Fibroblast of lung (primary cell): ENCODE measurements around the gene HAUS3. TPM values are rescaled to one million over a fixed set of nuclear protein-coding genes. Genes with fewer than 3 reads are reported as not detected.
A peak's percentile ranks its signal among the peaks of the same experiment; 100 is the strongest.

Experiments
- DNase-seq, 2 donors: peaks; one replicate each; pipeline versions ENCODE4 v3.0.0 to v3.0.0-alpha.2; 2010; ENCODE audit warnings: low read depth in 2 of 2
- H2AFZ ChIP-seq: 2 replicates; pipeline ENCODE4 v1.5.1; 2012; ENCODE audit warnings: low read length, control low read depth, inconsistent platforms
- H3K27ac ChIP-seq: 2 replicates; pipeline ENCODE4 v1.5.1; 2011; ENCODE audit warnings: low read length, control low read depth; ENCODE audit not compliant: insufficient read depth
- H3K27me3 ChIP-seq: 2 replicates; pipeline ENCODE4 v1.5.1; 2011; ENCODE audit warnings: mild to moderate bottlenecking, low read length; ENCODE audit not compliant: control insufficient read depth, insufficient read depth
- H3K36me3 ChIP-seq: 2 replicates; pipeline ENCODE4 v1.5.1; 2011; ENCODE audit warnings: low read length; ENCODE audit not compliant: control insufficient read depth, insufficient read depth
- H3K4me1 ChIP-seq: 2 replicates; pipeline ENCODE4 v1.5.1; 2011; ENCODE audit warnings: low read length; ENCODE audit not compliant: control insufficient read depth, insufficient read depth; ENCODE audit errors: extremely low read depth
- H3K4me2 ChIP-seq: 2 replicates; pipeline ENCODE4 v1.5.1; 2011; ENCODE audit warnings: low read length, control low read depth; ENCODE audit not compliant: insufficient read depth; ENCODE audit errors: extremely low read depth
- H3K4me3 ChIP-seq, 4 experiments: fragments of 200-600 bp in 1 of 4; sonication (generic) in 1 of 4; replicated peaks in 1 of 4; 2 replicates each; pipeline ENCODE4 v1.5.1; 2011 to 2016; ENCODE audit warnings: low read length in 4 of 4, low read depth in 3 of 4, mild to moderate bottlenecking in 3 of 4, control low read depth in 2 of 4, inconsistent platforms in 1 of 4, mixed read lengths in 1 of 4; ENCODE audit not compliant: insufficient read depth in 1 of 4; ENCODE audit errors: control extremely low read depth in 1 of 4
- H3K79me2 ChIP-seq: 2 replicates; pipeline ENCODE4 v1.5.1; 2012; ENCODE audit warnings: mild to moderate bottlenecking, low read length, inconsistent platforms; ENCODE audit not compliant: control insufficient read depth, insufficient read depth
- H3K9ac ChIP-seq: 2 replicates; pipeline ENCODE4 v1.5.1; 2011; ENCODE audit warnings: mild to moderate bottlenecking, low read length, control low read depth; ENCODE audit not compliant: insufficient read depth
- H3K9me3 ChIP-seq: 2 replicates; pipeline ENCODE4 v1.5.1; 2012; ENCODE audit warnings: low read depth, low read length; ENCODE audit not compliant: control insufficient read depth, insufficient read depth
- H4K20me1 ChIP-seq: 2 replicates; pipeline ENCODE4 v1.5.1; 2011; ENCODE audit warnings: low read length; ENCODE audit not compliant: control insufficient read depth, insufficient read depth; ENCODE audit errors: extremely low read depth
- CTCF ChIP-seq, 2 donors: IDR thresholded peaks in 1 of 2; conservative IDR thresholded peaks in 1 of 2; 1 replicate in 1 of 2; 2 replicates in 1 of 2; pipeline ENCODE4 v1.5.1; 2011 to 2012; ENCODE audit warnings: low read length in 2 of 2, control low read depth in 1 of 2, inconsistent platforms in 1 of 2, low read depth in 1 of 2, mild to moderate bottlenecking in 1 of 2
- EZH2 ChIP-seq: IDR thresholded peaks from 2 replicates; pipeline ENCODE4 v1.5.1; 2012; ENCODE audit warnings: low read length, control low read depth, mild to moderate bottlenecking; ENCODE audit errors: missing control alignments
- polyA plus RNA-seq, 2 donors: library from polyadenylated mRNA; depleted of rRNA in 1 of 2; stranded (reverse) in 1 of 2; unstranded in 1 of 2; fragments of >200 nt; gene quantifications; 2 replicates each; pipeline ENCODE4 v1.2.1, GENCODE V29; 2011 to 2012; ENCODE audit warnings: missing spikeins in 1 of 2
- total RNA-seq: library from RNA; depleted of rRNA; stranded (reverse); fragments of >200 nt; gene quantifications from 2 replicates; pipeline ENCODE4 v1.2.1, GENCODE V29; 2014

HAUS3 gene
- total and polyA plus RNA-seq, 2 donors (not counting 1 experiment from before 2014, with no cell fraction given): 5.3 TPM

GRCh38 chr4:2220016-2220630 is 21.8 kb downstream of the HAUS3 start:
- Histone ChIP-seq H3K4me1 (no peaks in the 10 kb centered on the region), H3K9me3 (no peaks in the 10 kb centered on the region), H3K4me2 (no peak overlapping the region), H2AFZ (no peak overlapping the region), H4K20me1 (no peaks in the 10 kb centered on the region), H3K27me3 (no peaks in the 10 kb centered on the region), H3K79me2 (no peaks in the 10 kb centered on the region), H3K9ac (no peak overlapping the region), H3K36me3 (no peaks in the 10 kb centered on the region), H3K4me3 (no peak overlapping the region), H3K27ac (no peak overlapping the region)
- peak; percentile 54 to 75 for DNase-seq
- TF ChIP-seq CTCF (conservative IDR thresholded peaks at IDR 0.05 in 1 of 2, IDR thresholded peaks at IDR 0.05 in 1 of 2; ENCODE audit: low read depth in 1 of 2, low read length in 2 of 2): peak; percentile 94
- no peak for TF ChIP-seq EZH2

- DNase-seq: no peak
- no peak overlapping the region for H3K27ac ChIP-seq
- no peaks in the 10 kb centered on the region for H3K9me3 ChIP-seq
- H2AFZ ChIP-seq: no peak overlapping the region
- no peak overlapping the region for H3K4me2 ChIP-seq
- H4K20me1 ChIP-seq: no peaks in the 10 kb centered on the region
- H3K4me1 ChIP-seq: no peaks in the 10 kb centered on the region
- H3K4me3 ChIP-seq: no peak overlapping the region
- no peaks in the 10 kb centered on the region for H3K27me3 ChIP-seq
- H3K36me3 ChIP-seq: no peaks in the 10 kb centered on the region
- H3K79me2 ChIP-seq: no peaks in the 10 kb centered on the region
- TF ChIP-seq EZH2: no peak
- TF ChIP-seq CTCF (conservative IDR thresholded peaks at IDR 0.05 in 1 of 2, IDR thresholded peaks at IDR 0.05 in 1 of 2; ENCODE audit: low read depth in 1 of 2, low read length in 2 of 2): no peak
- H3K9ac ChIP-seq: no peak overlapping the region
These were observed 22.6 kb downstream of the HAUS3 start for GRCh38 chr4:2219233-2219760.

GRCh38 chr4:2218436-2218835 is 23.5 kb downstream of the HAUS3 start:
- no peak overlapping the region for H3K4me2 ChIP-seq
- no peak for DNase-seq
- no peak overlapping the region for H3K27ac ChIP-seq
- no peak overlapping the region for H2AFZ ChIP-seq
- H3K9ac ChIP-seq: no peak overlapping the region
- TF ChIP-seq CTCF (conservative IDR thresholded peaks at IDR 0.05 in 1 of 2, IDR thresholded peaks at IDR 0.05 in 1 of 2; ENCODE audit: low read depth in 1 of 2, low read length in 2 of 2) (no peak), EZH2 (no peak)
- no peaks in the 10 kb centered on the region for H3K79me2 ChIP-seq
- no peaks in the 10 kb centered on the region for H3K9me3 ChIP-seq
- no peaks in the 10 kb centered on the region for H3K4me1 ChIP-seq
- no peaks in the 10 kb centered on the region for H3K36me3 ChIP-seq
- no peaks in the 10 kb centered on the region for H3K27me3 ChIP-seq
- H3K4me3 ChIP-seq: no peak overlapping the region
- H4K20me1 ChIP-seq: no peaks in the 10 kb centered on the region
